OCI-M2 (cell line): ENCODE measurements around the gene RNF150.
"Not testable (repeated sequence)": the region's sequence is repeated elsewhere in the genome, so short reads cannot be mapped to it uniquely, and the experiment has no call there.

Source experiments
- DNase-seq: peaks from one replicate; lab custom pipeline; 2025; ENCODE audit not compliant: unreplicated experiment; lab: John Stamatoyannopoulos, UW

The RNF150 gene

DNA sequence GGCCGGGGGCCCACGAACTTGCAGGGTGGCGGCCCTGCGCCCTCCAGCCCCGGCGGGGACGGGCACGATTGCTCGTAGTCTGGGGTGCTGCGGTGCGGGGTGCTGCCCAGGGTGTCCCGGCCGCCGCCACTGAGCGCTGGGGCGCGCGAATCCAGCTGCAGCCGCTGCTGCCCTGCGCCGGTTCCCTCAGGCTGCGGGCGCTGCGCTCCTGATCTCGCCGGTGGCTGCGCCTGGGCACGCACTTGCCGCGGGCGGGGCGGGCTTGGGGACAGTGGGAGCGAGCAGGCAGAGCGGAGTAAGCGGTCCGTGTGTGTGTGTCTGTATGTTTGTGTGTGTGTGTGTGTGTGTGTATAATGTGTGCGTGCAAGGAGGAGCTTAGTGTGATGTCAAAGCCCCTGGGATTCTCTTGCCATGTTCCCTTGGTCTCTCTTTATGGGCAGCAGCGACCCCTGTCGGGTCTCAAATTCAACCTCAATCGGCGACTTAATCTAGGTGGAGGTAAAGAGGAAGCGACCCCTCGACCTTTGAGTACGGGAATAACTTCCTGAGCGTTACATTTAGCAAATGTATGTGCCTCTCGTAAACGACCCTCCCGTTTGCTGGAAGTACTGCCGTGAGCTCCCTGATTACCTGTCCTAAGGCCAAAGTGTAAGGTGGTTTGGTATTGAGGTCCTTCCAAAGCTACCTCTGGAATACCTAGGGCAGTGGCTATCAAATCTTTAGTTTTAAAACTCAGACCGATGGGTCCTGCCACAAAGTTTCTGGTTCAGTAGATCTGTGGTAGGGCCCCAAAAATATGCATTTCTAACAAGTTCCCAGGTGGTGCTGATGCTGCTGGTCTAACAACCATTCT is at the start of gene RNF150:
TSS of gene RNF150 (minus strand) at position 324 of the 853 bp plus-strand sequence.
- DNase-seq = peak; percentile 32

DNA sequence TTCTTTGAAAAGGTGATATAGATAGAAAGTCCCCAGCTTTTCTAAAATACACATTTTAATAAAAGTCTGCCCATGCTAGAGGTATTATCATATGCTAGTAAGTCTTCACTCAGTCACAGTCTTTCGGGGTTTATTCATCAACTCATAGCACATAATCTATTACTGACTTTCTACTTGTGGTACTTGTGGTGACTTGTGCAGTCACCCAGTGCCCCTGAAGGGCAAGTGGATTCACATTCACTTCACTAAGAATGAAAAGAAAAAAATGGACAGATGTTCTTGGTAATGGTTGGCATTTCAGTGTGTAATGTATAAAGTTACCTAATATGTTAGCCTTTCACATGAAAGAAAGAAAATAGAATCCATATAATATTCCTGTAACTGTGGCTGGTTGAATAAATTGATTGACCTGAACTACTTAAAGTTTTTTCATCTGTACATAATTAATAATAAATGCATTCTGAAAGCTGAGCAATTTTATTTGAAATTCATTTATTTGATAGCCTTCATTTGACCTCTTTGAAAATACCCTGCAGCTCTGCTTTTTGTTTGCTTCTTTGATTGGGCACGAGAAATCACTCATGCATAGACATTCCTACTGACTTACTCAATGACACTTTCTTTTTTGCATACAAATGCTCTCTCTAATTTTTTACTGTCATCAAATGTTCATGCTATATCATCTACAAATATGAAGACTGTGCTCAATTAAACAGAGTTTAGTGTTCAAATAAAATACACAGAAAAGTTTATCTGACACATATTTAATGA is 47.9 kb upstream of the RNF150 start:
- DNase-seq = no peak

DNA sequence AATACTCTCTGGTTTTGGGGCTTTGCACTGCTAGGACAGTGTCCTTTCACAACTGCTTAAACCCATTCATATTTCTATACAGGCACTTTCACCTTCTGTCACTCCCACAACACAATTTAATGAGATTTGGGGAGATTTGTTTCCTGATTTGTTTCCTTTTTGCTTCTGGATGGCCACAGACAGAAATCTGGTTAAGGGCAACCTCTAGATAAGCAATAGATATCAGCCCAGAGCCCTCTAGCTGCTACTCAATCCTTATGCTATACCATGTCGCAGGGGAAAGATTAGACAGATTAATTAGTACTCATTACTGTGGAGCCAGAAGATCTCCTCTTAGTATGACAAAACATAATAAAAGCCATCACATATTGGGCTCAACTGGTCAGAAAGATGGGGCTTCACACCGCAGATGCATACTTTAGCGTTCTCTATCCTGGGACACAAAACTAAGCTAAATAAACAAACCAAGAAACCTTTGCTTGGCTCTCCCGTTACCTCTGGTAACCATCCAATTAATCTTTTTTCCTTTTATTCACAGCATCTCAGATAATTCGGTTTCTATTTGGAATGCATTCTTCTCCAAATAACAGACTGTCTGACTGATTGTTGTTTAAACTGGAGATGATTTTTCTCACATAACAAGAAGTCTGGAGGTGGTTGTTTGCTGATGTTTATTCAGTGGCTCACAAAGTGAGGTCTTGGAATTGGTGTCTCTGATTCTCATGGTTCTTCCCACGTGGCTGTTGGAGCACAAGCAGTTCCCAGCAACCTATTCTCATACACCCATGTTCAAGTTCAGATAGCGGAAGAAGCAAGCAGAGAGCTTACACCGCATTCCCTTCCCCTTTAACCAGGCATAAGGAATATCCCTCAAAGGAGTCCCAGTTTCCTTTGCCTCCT is 46.5 kb upstream of the RNF150 start:
- DNase-seq = no peak

DNA sequence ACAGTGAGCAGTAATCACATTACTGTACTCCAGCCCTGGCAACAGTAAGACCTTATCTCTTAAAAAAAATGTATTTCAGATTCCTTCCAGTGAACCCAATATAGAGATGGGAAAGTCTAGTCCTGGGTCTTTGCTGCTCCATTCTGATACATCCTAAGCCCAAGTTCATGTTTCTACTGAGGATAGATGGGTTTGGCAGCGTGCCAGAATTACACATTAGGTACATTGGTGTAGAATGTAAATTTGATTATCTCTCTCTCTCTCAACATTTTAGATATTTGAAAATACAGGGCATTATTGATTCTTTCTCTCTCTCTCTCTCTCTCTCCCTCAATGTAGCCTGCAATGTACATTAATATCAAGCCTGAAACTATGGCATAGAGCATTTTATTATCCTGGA is 43.9 kb upstream of the RNF150 start:
- DNase-seq = no peak

DNA sequence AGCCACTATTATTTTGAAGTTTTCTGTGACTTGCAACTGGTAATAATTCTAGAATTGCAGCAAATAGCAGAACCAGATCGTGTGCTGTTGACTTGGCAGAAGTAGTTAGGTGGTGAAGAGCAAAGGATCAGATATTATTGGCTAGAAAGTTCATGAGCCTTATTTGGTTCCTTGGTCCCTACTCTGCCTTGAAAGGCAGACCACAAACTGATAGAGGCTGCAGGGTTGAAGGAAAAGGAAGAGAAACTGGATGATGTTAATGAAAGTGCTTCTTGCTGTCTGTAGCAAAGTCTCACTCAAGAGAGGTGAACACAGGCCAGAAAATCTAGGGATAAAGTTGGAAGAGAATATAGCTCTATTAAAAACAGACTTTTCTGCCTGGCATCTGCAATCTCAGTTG is 41.2 kb upstream of the RNF150 start:
- DNase-seq = no peak

DNA sequence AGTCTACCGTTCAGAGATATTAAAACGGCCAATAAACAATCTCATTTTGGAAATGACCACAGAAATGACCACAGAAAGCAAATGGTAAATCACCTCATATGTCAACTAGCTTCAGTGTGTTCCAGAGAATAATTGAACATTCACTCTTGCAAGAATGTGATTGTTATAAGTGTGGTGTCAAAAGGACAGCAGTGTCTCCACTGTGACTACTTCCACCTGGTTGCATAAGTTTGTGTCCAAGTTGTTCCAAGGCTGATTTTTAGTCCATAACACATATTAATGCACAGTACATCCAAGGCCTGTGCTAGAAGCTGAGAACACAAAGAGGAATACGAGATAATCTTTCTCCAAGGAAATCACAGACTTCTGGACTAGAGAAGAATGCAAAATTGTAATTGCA is 37.4 kb upstream of the RNF150 start:
- DNase-seq = no peak

DNA sequence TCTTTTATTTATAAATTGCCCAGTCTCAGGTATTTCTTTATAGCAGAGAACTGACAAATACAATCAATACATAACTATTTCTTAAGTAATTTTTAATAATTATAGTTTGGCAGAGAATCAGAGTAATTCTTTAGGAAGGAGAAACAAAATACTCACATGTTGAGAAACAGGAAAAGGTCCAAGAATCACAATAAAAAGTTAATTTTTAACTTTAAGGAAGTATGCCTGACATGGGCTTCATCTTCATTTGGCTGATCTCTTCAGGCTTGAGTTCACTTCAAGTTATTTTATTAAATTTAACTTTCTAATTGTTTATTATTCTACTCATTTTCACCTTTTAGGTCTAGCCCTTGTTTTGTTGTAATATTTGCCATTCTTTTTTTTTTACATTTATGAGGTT is 36.1 kb upstream of the RNF150 start:
- no peak for DNase-seq

DNA sequence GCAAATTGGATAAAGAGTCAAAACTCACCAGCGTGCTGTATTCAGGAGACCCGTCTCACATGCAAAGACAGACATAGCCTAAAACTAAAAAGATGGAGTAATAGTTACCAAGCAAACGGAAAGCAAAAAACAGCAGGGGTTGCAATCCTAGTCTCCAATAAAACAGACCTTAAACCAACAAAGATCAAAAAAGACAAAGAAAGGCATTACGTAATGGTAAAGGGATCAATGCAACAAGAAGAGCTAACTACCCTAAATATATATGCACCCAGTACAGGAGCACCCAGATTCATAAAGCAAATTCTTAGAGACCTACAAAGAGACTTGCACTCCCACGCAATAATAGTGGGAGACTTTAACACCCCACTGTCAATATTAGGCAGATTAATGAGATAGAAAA is 31.7 kb upstream of the RNF150 start:
- not testable (repeated sequence) for DNase-seq

DNA sequence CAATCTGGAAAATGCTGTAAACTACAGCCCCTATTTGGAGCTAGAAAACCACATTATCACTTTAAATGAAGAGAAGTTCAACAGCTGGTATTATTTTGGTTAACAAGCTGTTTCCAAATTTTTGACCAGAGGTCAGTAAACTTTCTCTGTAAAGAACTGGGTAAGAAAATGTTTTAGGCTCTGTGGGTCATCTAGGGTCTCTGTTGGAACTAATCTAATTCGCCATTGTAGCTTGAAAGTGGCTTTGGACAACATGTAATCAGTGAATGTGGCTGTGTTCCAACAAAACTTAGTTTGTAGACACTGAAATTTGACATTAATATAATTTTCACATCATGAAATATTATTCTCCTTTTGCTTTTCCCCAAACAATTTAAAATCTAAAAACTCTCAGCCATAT is 25.8 kb upstream of the RNF150 start:
- DNase-seq = no peak

DNA sequence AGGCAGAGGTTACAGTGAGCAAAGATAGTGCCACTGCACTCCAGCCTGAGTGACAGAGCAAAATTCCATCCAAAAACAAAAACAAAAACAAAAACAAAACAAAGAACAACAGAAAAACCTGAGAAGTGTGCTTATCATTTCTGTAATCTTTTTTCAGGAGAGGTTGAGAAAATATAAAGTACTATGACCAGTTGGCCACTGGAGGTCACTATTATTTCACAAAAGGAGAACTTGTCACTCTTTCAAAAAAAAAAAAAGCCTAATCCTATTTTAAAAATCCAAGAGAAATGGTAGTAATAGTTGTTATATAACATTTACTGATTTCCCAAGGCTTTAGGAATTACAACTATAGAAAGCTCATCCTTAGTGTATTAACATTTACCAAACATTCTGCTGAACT is 24.9 kb upstream of the RNF150 start:
- peak; percentile 11 for DNase-seq

DNA sequence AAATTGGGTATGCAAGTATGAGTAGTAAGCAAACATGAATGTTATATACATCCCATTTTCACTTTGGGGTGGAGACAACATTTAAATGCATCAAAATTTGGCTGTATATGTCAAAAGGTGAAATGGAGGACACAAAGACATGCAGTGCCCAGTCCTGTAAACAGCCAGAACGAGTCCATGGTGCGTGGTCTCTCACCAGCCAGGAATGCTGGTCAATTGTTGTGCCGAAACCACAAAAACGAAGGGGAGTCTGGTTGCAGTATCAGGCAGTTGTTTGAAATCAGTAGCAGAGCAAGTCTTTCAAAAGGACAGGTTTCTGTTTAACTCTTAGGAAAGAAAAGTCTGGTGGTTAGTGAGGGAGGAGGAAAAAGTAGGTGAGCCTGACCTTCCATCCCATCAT is 22.3 kb upstream of the RNF150 start:
- DNase-seq = no peak

DNA sequence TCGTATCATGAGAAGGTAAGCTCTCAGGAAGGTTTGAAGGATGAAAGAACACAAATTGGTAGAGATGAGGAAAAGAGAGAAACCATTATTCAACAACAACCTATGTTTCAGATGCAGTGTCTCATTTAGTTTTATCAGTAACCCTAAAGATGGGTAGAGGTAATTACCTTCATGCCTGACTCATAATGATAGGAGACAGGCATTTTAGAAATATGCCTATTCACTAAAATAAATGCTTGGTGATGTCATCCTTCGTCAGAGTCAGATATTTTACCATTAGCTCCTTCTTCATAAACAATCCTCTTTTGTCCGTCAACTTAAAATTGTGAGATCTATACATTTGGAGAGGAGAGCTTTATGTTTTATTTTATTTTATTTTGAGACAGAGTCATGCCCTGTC is 21.5 kb upstream of the RNF150 start:
- DNase-seq = no peak

DNA sequence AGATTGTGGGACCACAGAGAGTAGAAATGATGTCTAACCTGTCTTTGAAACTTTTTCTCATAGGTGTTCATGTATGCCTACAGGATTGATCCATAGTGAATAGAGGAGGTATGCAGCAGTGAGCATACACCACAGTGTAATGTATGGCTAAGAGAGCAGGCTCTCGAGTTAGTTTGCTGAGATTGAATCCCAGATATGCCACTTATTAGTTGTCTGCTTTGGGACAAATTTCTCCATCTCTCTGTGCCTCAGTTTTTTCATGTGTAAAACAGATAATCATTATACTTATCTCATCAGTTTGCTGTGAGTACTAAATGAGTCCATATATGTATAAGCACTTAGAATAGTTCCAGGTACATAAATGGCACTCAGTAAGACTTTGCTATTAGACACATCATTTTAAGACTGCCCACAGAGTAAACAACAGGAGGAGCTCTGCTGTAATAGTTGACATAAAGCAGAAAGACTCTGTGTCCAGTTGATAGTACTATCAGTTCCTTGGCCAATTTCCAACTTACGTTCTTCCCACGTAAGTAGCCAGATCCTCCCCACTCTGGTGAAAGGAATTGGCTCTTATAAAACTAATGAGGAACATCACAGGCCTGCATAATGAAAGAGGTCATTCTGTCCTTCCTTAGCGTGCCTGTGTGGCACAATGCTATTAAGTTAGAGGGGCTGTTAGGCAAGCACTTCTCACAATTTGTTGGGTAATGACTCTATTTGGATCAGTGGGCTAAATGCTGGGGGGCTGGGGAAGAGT is 20.7 kb upstream of the RNF150 start:
- no peak for DNase-seq

DNA sequence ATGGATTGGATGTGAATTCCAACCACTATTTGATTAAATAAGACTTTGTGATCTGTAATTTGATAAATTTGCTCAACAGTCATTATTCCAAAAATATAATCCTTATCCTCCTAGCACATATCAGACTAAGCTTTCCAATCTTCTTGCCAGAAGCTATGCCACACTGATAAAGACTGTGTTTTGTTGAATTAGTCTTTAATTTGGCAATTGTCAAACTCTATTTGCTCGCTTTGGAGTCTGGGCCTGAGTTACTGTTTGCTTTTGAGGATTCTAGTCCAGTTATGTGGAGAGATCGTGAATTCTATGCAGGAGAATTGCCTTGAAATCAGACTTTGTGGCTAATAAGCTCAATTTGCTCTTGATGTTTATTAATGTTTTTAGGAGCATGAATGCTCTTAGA is 10.9 kb upstream of the RNF150 start:
- DNase-seq = no peak

DNA sequence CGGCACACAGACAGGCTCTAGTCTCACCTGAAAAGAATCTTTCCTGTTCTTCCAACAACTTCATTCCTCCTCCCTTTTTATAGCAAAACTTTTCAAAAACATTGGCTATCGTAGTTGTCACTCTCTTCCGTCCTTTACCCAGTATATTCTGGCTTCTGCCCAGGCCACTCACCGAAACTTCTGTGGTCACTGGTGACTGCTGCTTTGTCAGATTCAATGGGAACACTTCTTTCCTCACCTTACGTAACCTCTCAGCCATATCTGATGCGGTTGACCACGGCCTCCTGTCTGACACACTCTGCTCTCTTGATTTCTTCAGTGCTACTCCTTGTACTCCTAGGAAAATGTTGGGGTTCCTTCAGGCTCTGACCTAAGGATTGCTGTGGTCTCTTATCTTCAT is 9.2 kb upstream of the RNF150 start:
- no peak for DNase-seq

DNA sequence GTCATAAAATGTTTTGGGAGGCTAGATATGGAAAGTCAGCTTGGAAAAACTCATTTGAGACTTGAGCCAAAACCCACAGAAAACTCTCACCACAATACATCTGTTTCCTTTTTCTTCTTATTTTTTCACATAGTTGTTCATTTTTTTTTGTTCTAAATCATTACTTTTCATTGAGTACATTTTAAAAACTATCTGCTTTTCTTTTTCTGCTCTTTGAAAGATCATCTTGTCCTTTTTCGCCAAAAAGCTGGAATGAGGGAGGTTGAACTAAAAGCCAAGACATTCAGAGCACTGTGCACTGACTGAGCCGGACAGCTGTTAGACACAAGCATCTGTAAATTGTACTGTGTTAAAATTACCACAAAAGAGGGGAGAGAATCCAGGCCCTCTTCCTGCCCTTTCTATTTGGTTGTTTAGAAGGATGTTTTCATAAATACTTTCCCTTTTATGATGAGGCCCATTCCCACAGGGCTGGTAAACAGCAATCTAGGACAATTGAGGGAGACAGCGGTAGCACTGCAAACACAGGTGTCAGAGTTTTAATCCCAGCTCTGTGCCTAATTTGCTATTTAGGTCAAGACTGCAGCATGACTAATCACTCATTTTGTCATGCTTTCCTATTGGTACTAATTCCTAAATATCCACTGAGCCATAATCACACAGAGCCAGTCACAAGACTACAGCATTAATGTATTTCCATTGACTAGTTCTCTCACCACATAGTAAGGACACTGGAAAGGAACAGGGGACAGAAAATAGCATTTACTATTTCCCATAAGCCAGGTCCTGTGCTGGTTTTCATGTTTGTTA is 7.3 kb upstream of the RNF150 start:
- no peak for DNase-seq

DNA sequence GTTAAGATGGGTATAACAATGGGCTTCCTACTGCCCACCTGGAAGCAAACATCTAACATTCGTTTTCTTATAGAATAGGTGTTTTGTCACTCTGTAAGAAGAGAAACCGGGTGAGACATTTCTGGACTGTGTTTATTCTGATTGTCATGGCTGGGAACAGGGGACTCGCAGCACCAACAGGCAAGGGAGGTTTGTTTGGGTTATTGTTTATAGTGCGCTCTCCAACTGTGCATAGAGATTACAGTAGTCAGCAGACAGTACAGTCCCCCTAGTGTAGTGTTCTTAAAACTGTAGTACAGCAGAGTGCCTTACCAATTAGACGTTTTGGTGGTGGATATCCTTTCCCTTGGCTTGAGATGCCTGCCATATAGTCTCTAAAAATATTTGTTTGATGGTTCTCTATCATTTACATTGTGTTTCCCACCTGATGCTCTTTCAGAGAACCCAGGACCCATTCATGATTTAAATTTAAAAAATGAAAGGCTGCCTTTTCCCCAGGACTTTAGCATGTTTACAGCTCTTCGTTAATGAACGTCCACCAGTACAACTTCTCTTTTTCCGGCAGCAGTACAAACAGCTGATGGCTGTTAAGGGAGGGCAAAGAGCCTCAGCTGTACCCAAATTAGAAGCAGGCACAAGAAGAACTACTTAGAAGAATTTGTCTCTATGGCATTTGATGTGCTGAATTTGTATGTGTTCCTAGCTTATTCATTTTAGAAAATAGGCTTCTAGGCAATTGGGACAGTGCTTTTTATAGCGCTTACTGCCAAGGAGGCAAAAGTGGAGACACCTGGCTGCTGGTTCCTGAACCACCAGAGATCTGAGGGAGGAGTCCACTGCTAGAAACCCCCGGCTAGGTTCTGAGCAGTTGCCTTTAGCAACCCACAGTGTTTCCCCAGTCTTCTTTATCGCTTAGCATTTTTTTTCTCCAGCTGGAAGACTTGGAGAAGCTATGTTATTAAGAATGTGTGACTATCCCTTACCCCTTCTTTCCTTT is 1.0 kb upstream of the RNF150 start:
- no peak for DNase-seq

DNA sequence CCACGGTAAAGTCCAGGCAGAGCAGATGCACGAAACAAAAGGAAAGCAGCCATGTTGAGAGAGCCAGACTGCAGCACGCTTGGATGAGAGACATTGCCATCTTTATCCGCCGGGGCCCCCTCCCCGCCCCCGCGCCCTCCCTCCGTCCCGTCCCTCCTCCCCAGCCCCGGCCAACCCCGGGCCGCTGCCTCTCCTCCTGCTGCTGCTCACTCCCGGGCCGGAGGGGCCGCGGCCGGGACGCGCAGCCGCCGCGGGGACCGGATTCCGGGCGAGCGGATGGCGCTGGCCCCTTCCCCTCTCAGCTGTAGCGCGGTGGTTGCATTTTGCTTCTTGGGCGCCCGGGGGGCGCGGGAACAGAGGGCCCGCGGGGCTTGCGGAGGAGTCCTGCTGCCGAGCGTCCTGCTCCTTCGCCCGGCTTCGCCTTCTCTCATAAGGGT is 542 bp downstream of the RNF150 start:
- DNase-seq = no peak
